ENCODE results near the gene SERPINI1. TPM values are rescaled to one million over a fixed set of nuclear protein-coding genes. Genes with fewer than 3 reads are reported as not detected.

SERPINI1 gene
- polyA plus RNA-seq, 3 donors, result 0.12 to 1.6 (median 0.27) TPM

GRCh38 chr3:167852216-167852615 lies 116.7 kb downstream of the SERPINI1 start:
- intact Hi-C loops (cut with micrococcal nuclease), result no loop called here
- Mint-ChIP-seq H3K27ac (no peak overlapping the region), H3K4me3 (no peak overlapping the region), H3K4me1 (peaks cover 5% of the 10 kb centered on the region), H3K27me3 (ENCODE audit: low read depth in 3 of 3) (peaks cover 0 to 1% (median 0%) of the 10 kb centered on the region in 3 donors), H3K9me3 (peaks cover 0 to 2% (median 0%) of the 10 kb centered on the region in 7 donors), H3K36me3 (no peaks in the 10 kb centered on the region)
- Histone ChIP-seq H3K27me3 (ENCODE audit: control insufficient read depth in 2 of 2, insufficient read depth in 2 of 2, low read length in 2 of 2) (no peaks in the 10 kb centered on the region), H3K27ac (ENCODE audit: low read depth in 1 of 2, low read length in 2 of 2) (no peak overlapping the region), H3K9me3 (replicated peaks in 1 of 2; ENCODE audit: control insufficient read depth in 1 of 2, insufficient read depth in 1 of 2, low read length in 2 of 2) (no peaks in the 10 kb centered on the region), H4K20me1 (ENCODE audit: insufficient read depth, low read length) (no peaks in the 10 kb centered on the region), H3K4me2 (replicated peaks; ENCODE audit: extremely low read depth, low read length, poor library complexity, severe bottlenecking) (no peak overlapping the region), H3K36me3 (replicated peaks in 1 of 2; ENCODE audit: control insufficient read depth in 1 of 2, insufficient read depth in 2 of 2, low read length in 2 of 2) (no peaks in the 10 kb centered on the region), H3K4me1 (ENCODE audit: control insufficient read depth in 1 of 2, insufficient read depth in 2 of 2, low read length in 2 of 2) (no peaks in the 10 kb centered on the region), H2AFZ (ENCODE audit: insufficient read depth, low read depth, low read length, poor library complexity, severe bottlenecking) (no peak overlapping the region), H3K79me2 (ENCODE audit: insufficient read depth, low read length) (no peaks in the 10 kb centered on the region), H3K4me3 (replicated peaks in 1 of 3; ENCODE audit: low read depth in 2 of 3, low read length in 3 of 3) (no peak overlapping the region), H3K9ac (ENCODE audit: insufficient read depth, low read length, poor library complexity, severe bottlenecking) (no peak overlapping the region)
- no peak for DNase-seq
- no peak for TF ChIP-seq CTCF (IDR thresholded peaks at IDR 0.05)
- WGBS (ENCODE audit: insufficient coverage), result no CpG with 5 or more reads among the region's 2 CpGs

GRCh38 chr3:167854063-167854462 lies 118.5 kb downstream of the SERPINI1 start:
- Mint-ChIP-seq H3K4me3 (no peak overlapping the region), H3K4me1 (peaks cover 5% of the 10 kb centered on the region), H3K27ac (no peak overlapping the region), H3K9me3 (no peaks in the 10 kb centered on the region), H3K27me3 (ENCODE audit: low read depth in 3 of 3) (no peaks in the 10 kb centered on the region), H3K36me3 (no peaks in the 10 kb centered on the region)
- Histone ChIP-seq H4K20me1 (ENCODE audit: insufficient read depth, low read length) (no peaks in the 10 kb centered on the region), H3K4me1 (ENCODE audit: control insufficient read depth in 1 of 2, insufficient read depth in 2 of 2, low read length in 2 of 2) (no peaks in the 10 kb centered on the region), H3K4me2 (replicated peaks; ENCODE audit: extremely low read depth, low read length, poor library complexity, severe bottlenecking) (no peak overlapping the region), H3K4me3 (replicated peaks in 1 of 3; ENCODE audit: low read depth in 2 of 3, low read length in 3 of 3) (no peak overlapping the region), H3K79me2 (ENCODE audit: insufficient read depth, low read length) (no peaks in the 10 kb centered on the region), H3K27me3 (ENCODE audit: control insufficient read depth in 2 of 2, insufficient read depth in 2 of 2, low read length in 2 of 2) (no peaks in the 10 kb centered on the region), H3K9ac (ENCODE audit: insufficient read depth, low read length, poor library complexity, severe bottlenecking) (no peak overlapping the region), H3K36me3 (replicated peaks in 1 of 2; ENCODE audit: control insufficient read depth in 1 of 2, insufficient read depth in 2 of 2, low read length in 2 of 2) (no peaks in the 10 kb centered on the region), H3K27ac (ENCODE audit: low read depth in 1 of 2, low read length in 2 of 2) (no peak overlapping the region), H2AFZ (ENCODE audit: insufficient read depth, low read depth, low read length, poor library complexity, severe bottlenecking) (no peak overlapping the region), H3K9me3 (replicated peaks in 1 of 2; ENCODE audit: control insufficient read depth in 1 of 2, insufficient read depth in 1 of 2, low read length in 2 of 2) (no peaks in the 10 kb centered on the region)
- intact Hi-C loops (cut with micrococcal nuclease), result no loop called here
- no peak for TF ChIP-seq CTCF (IDR thresholded peaks at IDR 0.05)
- DNase-seq, result no peak
- WGBS (ENCODE audit: insufficient coverage), result 83% methylated on average over 1 of the region's 1 CpG

All from CD14-positive monocyte (primary cell).